ENCODE measurements around the gene ITPR2. TPM values are rescaled to one million over a fixed set of nuclear protein-coding genes. Genes with fewer than 3 reads are reported as not detected.

Gene ITPR2
- total and polyA plus RNA-seq, 2 of the 13 experiments (the other 11 are each of a cell fraction or from before 2014, with no cell fraction given) = 31.9 to 81.9 TPM

DNA sequence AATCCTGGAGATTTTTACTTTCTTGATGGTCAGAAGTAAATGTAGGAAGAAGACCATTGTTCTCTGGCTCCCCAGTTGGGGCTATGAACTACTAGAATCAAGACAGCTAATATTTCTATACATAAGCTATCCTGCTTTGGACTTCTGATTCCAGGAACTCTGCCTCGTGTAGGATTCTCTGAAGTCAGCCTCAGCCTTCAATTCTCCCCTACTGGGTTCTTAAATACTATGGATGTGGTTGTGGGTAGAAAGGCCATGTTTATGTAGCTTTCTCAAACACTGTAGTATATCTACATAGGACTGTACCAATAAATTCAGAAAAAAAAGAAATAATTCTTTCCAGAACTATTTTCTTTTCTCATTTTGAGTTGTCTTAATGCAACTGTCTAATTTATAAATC lies 302.5 kb downstream of the ITPR2 start:
- ChIA-PET POLR2A (no interaction called here), CTCF (ENCODE audit: low intra/inter-chr PET ratio, low total read pairs) (no interaction called here)
- FAIRE-seq (no peak), ATAC-seq (no peak), DNase-seq (ENCODE audit: low spot score) (no peak)
- H2AFZ ChIP-seq (ENCODE audit: low read length) = no peak overlapping the region
- peaks cover 15 to 54% of the 10 kb centered on the region in 2 experiments for H3K36me3 ChIP-seq (replicated peaks in 1 of 2; ENCODE audit: control insufficient read depth in 1 of 2, insufficient read depth in 2 of 2, low read length in 2 of 2)
- no TSS peak for BruUV-seq (replicated peaks)
- H3K27ac ChIP-seq (ENCODE audit: extremely low read length, insufficient read depth, low read length) = no peak overlapping the region
- no peaks in the 10 kb centered on the region for H3K4me1 ChIP-seq (ENCODE audit: insufficient read depth, low read length)
- H3K9me3 ChIP-seq (ENCODE audit: low read length) = peaks cover 18% of the 10 kb centered on the region
- in situ Hi-C loops (cut with HindIII; ENCODE audit: extremely low pct_ligation_motif_present, low pct_unique_long_range_greater_than_20kb) = no loop called here
- H3K27me3 ChIP-seq (ENCODE audit: control insufficient read depth in 1 of 2, insufficient read depth in 2 of 2, low read length in 2 of 2) = no peaks in the 10 kb centered on the region
- no peak overlapping the region for H3K4me3 ChIP-seq (replicated peaks in 1 of 3; ENCODE audit: insufficient read depth in 1 of 3, low read depth in 2 of 3, low read length in 3 of 3)
- H3K4me2 ChIP-seq (ENCODE audit: low read depth, low read length) = no peak overlapping the region
- H3K9ac ChIP-seq (ENCODE audit: insufficient read depth, low read depth, low read length) = no peak overlapping the region
- WGBS (ENCODE audit: low lambda C conversion rate) = 88% methylated on average over 1 of the region's 1 CpG
- no peaks in the 10 kb centered on the region for H4K20me1 ChIP-seq (ENCODE audit: insufficient read depth, low read length)
- H3K79me2 ChIP-seq (ENCODE audit: insufficient read depth, low read length) = no peaks in the 10 kb centered on the region
- intact Hi-C loops (cut with micrococcal nuclease; ENCODE audit: unreplicated experiment) = no loop called here
- TF ChIP-seq ZNF260 (CRISPR knock-in tag; IDR thresholded peaks at IDR 0.05; ENCODE audit: borderline replicate concordance, low read depth) = no peak
- TF ChIP-seq ATF7-NPFF (CRISPR knock-in tag; IDR thresholded peaks at IDR 0.05; ENCODE audit: low read depth) = no peak
- TF ChIP-seq, protein P1, sequence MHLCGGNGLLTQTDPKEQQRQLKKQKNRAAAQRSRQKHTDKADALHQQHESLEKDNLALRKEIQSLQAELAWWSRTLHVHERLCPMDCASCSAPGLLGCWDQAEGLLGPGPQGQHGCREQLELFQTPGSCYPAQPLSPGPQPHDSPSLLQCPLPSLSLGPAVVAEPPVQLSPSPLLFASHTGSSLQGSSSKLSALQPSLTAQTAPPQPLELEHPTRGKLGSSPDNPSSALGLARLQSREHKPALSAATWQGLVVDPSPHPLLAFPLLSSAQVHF (CRISPR knock-in tag; IDR thresholded peaks at IDR 0.05) = no peak
- no peak for TF ChIP-seq ZBTB39 (CRISPR knock-in tag; IDR thresholded peaks at IDR 0.05)
- no peak for TF ChIP-seq ZNF318 (CRISPR knock-in tag; IDR thresholded peaks at IDR 0.05)
- TF ChIP-seq ZBED4 (CRISPR knock-in tag; IDR thresholded peaks at IDR 0.05; ENCODE audit: borderline replicate concordance) = no peak
- TF ChIP-seq ZNF263 (CRISPR knock-in tag; IDR thresholded peaks at IDR 0.05) = no peak
- TF ChIP-seq HNRNPUL1 (IDR thresholded peaks at IDR 0.05; ENCODE audit: low read depth, low read length) = no peak
- no peak for TF ChIP-seq SRF (IDR thresholded peaks at IDR 0.05; ENCODE audit: low read depth, low read length)
- no peak for TF ChIP-seq ELF3 (CRISPR knock-in tag; IDR thresholded peaks at IDR 0.05)
